ENCODE results near the gene UBE2N.

Gene UBE2N

DNA sequence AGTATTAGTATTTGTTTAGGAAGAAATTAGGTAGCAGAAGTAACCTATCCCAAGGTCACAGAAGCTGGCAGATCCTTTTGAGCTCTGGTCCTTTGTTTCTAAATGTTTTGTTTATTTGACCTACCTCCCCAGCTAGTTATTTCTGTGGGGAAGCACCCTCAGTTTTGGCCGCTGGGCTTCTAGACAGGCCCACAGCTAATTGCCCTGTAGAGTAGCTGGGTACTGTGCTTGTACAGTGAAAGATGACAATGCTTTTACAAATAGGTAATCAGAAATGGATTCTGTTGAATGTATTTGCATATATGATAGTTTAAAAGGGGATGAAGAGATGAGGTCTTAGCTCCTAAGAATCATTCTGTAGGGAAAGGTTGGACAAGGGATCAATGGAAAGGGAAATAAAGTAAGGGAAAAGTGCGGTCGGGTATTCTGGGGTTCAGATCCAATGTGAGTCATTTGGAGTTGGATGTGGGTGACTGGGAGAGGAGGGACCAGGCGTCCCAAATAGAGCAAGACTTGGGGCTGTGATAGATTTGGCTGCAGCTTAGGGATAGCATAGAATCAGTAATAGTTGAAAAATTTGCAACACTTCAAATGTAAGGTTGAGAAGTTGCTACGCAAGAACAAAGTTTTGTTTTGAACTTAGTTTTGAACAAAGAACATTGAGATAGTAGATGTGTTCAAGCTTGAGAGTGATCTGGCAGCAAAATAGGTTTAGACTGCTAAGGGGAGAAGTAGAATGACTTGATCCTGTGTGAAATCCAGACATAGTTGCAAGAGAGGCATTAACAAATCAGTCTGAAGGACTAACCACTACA, 60.4 kb downstream of the UBE2N start:
- TF ChIP-seq, protein P1, sequence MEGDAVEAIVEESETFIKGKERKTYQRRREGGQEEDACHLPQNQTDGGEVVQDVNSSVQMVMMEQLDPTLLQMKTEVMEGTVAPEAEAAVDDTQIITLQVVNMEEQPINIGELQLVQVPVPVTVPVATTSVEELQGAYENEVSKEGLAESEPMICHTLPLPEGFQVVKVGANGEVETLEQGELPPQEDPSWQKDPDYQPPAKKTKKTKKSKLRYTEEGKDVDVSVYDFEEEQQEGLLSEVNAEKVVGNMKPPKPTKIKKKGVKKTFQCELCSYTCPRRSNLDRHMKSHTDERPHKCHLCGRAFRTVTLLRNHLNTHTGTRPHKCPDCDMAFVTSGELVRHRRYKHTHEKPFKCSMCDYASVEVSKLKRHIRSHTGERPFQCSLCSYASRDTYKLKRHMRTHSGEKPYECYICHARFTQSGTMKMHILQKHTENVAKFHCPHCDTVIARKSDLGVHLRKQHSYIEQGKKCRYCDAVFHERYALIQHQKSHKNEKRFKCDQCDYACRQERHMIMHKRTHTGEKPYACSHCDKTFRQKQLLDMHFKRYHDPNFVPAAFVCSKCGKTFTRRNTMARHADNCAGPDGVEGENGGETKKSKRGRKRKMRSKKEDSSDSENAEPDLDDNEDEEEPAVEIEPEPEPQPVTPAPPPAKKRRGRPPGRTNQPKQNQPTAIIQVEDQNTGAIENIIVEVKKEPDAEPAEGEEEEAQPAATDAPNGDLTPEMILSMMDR (IDR thresholded peaks at IDR 0.05): no peak

DNA sequence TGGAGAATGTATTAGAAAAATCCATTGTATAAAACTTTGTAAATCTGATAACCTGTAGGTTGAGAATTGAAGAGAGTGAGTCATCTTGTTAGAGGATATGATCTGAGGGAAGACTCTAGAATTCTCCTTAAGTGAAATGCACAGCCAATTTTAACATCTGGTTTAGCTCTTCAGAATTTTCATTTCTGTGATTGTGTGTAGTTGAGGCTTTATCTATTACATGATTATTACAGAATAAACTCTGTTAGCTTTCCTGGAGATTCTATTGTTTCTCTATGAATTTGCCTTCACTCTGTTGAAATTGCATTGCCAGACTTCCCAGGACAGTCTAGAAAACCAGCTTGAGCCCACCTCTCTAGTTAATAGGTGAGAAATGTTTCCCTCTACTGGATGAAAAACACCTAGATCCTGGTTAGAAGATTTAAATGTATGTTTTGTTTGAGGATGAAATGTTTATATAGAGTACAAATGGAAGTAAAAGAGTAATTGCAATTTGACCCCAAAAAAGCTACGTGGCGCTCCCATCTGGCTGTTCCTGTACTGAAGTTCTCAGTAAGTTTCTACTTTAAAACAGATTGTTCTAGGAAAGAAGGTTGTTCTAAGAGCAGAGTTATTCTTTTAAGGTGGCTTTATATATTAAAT, 61.1 kb downstream of the UBE2N start:
- TF ChIP-seq, protein P1 (IDR thresholded peaks at IDR 0.05): peak; percentile 56

DNA sequence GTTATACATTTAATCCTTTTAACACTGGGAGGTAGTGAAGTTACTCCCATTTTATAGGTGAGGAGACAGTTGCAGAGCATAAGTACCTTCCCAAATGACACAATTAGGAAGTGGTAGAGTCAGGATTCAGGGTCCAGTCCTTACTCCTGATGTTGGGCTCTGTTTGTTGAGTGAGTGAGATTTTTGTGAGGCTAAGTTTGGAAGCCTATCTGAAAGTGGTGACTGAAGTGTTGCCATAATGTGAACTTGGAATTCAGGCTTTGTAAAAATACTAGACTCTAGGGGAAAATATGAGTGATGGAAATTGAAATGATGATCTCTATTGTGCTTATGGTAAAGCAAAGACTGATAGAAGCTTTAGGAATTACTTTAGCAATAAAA, 61.8 kb downstream of the UBE2N start:
- TF ChIP-seq, protein P1 (IDR thresholded peaks at IDR 0.05): no peak

DNA sequence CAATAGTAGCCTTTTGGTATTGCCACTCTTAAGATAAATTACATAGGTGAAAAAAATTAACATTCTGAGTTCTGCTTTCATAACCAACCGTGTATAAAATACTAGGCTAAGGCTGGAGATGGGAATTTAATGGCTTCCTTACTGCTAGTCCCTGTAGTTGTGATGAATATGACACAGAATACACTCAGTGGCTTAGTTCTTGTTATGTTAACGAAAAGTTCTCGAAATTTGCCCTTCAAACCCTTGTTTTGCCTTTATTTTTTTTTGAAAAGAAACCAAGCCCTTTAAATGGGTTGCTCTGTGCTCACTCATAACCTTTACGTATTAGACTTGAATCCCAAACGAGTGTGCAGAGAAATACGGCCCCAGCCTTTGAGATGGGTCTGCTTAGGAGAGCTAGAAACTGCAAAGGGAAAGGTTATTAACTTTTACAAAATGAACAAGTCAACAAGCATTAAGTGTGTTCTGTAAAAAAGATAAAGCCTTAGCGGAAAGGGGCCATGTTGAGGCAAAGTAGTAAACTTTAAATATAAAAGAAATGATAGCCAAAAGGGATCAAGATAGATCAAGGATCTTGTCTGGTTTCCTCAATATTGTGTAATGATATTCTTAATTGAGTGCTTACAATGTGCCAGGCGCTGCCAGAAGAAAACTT, 62.3 kb downstream of the UBE2N start:
- TF ChIP-seq, protein P1 (IDR thresholded peaks at IDR 0.05): no peak

DNA sequence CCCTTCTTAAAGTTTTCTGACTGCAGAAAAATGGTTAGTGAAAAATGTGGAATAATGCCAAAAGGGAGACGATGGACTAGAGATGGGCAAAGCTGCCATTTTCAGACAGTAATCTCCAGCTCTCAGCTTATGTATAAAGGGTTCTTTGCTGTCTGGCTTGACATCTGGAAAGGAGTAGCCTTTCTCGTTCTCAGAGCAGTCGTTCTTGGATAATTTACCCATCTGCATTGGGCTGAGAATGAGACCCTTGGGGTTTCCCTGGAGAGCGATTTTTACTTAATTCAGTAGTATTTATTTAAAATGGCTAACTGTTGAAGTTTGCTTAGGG, 62.8 kb downstream of the UBE2N start:
- TF ChIP-seq, protein P1 (IDR thresholded peaks at IDR 0.05): no peak

DNA sequence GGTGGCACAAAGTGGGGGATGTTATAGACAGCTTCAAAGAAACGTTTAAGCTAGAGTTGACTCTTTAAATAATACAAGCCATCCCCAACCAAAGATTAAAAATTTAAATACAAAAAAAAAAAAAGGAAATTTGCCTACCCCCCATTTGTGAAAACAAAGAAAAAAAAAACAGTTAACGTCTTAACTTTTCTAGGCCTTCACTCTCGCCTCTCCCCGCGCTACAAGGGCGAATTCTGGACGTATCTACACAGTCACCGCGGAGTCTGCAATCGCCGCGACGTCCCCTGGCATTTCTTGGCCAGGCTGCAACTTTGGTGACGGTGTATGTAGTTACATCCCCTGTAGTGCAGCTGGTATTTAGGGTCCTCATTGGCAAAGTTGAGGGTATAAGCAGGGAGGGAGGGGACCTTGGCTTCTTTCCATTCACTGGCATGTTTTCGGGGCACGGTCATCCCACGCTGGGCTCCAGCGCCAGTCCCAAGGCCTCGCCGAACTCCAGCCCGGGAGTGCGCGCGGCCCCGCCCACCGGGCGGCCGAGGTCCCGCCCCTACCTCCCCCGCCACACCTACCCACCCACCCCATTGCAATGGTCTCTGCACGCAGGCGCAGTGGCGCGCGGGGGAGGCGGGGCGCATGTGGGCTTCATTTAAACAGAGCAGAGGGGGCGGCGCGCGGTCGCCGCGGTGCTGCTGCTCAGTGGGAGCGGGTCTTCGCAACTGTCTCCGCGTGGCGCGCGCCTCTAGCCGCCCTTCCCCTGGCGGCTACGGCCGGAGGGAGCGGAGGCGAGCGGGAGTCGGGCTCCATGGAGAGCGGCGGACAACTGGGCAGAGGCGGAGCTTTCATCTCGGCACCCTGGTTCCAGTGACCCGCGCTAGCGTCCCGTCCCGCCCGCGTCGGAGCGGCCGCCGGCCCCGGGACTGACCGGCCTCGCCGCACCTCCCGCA, 64.2 kb downstream of the UBE2N start, which contains the start of gene NUDT4:
Gene NUDT4 (plus strand): TSS at position 674 of the 944 bp plus-strand sequence. CDS start 398 bp downstream, outside the sequence.
- TF ChIP-seq, protein P1 (IDR thresholded peaks at IDR 0.05): no peak

All from LNCAP (cell line).